GM15510 (cell line): ENCODE results near the gene KCNQ4.

Source experiments
- POLR2A ChIP-seq: IDR thresholded peaks from 3 replicates; pipeline ENCODE4 v1.6.1; 2011; ENCODE audit warnings: borderline replicate concordance; ENCODE audit not compliant: insufficient read length; ENCODE audit errors: extremely low read depth

The KCNQ4 gene

DNA sequence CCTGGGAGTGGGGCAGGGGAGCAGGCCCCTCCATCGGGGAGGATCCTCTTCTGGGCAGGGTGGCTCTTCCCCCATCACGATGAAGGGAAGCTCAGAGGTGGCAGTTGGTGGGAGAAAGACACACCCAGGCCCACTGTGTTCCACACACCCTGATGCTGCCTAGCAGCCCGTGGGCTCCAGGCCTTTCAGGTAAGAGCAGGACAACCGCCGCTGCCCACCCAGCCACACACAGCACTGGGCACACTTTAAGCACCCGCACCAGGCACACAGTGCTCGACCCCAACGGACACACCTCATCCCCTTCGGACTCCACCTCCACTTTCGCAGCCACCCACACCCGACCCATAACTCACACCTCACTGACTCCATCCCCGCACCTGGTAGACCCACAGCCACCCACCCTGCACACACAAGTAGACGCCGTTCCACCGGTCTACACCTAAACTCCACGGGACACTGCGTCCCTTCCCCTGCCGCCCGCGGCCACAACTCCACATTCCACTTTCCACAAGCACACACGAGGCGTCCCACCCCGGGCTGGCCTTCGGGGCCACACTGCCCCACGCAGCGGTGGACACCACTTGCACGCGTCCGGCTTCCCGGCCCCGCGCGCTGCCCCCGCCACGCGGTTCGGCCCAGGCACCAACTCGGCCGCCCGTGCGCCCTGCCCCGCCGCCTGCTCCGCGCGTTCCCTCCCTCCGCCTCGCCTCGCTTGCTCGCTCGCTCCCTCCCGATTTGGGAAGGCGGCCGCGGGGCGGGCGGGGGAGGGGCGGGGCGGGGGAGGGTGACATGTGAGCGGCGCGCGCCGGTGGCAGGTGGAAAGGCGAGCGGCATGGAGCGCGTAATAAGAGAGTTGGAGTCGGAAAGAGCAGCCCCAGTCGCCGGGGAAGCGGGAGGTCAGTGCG, at the start of gene KCNQ4:
TSS of gene KCNQ4 (plus strand) at position 787 of the 905 bp plus-strand sequence. CDS start 307 bp downstream, outside the sequence.
- TF ChIP-seq POLR2A, result no peak

DNA sequence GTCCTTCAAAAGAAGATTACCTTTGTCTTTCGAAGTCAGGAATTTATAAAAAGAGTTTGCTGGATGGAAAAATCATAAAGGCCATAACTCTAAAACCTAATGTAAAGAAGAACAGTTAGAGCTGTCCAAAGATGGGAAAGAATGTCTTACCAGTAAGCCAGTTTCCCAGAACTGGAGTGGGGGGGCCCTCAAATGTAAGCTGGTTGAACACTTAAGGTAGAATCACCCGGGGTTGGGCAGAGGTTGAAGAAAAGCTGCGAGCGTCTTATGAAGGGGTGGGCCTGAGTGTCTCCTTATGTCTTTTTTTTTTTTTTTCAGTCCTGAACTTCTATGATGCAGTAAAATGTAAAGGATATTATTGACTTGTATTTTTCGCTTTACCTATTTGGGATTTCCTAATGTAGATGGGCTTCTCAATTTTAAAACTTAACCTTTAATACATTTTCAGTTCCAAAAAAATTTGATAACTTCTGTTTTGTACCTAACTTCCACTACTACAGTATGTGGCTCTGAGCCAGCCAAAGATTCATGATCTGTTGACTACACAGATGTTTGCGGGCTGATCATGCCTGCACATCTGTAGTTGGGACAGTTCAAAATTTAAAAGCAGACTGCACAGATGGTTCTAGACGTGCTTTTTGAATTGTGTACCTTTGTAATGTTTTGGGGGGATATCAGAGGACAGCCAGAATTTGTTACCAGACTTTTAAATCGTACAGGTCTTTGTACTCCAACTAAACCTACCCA, 48.5 kb upstream of the KCNQ4 start:
- TF ChIP-seq POLR2A, result no peak

DNA sequence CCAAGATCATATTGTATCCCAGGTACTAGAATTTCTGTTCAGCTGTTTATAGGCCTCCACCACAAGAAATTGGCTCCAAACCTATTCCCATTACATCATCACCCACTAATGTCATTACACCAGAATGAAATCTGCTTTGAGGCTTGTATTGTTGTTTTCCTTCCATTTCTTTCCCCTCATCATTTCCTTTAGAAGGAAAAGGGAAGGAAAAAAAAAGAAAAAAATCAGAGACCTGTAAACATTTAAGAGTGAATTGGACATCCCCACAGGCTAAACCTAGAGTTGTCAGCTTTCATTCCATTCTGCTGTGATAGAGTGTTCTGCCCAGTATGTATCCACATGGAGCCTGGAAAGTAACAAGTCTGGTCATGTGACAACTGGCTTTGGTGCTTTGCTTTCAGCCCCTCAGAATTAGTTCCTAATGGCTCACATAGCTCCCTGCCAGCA, 47.5 kb upstream of the KCNQ4 start:
- TF ChIP-seq POLR2A, result no peak

DNA sequence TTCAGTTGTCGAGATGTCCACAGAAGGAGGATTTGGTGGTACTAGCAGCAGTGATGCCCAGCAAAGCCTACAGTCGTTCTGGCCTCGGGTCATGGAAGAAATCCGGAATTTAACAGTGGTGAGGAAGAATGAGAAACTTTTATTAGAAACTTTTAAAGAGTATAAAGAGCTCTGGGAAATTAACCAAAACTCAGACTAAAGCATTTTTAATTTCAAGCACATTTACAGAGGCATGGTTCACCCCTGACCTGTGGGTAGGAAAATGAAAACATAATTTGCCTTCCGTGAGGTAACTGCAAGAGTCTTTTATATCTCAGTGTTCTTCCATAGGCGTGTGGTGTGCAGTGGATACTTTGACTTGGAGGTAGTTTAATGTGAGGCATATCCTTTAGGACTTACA, 44.8 kb upstream of the KCNQ4 start:
- TF ChIP-seq POLR2A, result no peak

DNA sequence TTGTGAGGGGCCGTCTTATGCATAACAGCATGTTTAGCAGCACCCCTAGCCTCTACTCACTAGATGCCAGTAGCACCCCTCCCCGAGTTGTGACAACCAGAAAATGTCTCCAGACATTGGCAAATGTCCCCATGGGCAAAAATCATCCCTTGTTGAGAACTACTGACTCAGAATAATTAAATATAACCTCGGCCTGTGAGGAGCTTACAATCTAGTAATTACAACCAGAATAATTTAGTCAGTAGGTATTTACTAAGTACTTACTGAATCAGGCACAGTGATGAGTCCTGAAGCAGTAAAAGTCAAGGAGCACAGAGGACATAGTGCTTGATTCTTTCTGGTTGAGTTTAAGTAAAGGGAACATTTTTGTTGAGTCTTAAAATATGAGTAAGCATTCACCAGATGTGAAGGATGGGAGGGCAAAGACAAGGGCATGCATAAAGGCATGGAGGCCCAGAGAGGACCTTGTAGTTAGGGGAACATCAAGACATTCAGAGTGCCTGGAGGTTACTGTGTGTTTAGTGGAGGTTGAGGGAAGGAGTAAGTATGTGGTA, 44.1 kb upstream of the KCNQ4 start:
- no peak for TF ChIP-seq POLR2A

DNA sequence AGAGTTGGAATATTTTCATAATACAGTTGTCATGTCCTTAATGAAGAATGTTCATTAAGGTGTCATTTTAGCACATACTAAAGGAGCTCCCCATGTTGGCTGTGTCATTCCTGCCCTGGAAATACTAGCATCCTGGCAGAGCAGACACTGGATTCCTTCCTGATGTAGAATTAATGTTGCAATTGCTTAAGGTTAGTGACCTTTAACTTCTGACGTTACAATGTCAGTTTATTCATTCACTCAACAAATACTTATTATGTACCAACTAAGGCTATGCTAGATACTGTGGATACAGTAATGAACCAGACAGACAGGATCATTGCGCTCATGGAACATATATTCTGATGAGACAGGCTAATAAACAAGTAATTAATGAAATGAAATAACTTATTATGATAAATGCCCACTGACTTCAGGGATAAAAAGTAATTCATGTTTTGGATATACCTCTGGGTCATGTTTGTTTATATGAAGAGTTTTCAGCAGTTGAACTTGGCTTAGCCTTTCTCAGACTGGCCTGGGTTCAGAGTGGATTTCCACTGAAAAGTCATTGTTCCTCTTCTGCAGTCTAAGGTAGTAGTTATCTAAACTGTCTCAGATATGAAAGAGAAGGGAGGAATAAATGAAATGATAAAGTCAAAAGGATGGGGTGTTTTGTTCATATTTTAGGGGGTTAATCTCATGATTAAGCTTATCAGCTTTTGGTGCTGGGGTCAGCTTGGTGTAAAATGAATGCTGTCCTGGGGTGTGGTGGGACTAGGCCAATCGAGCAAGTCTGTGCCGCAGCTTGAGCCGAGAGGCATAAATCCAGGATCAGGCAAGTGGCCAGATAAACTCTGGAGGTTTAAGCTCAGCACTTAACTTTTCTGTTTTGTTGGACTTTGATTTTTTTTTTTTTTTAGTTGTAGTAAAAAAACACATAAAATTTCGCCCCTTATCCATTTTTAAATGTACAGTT, 43.3 kb upstream of the KCNQ4 start:
- no peak for TF ChIP-seq POLR2A

DNA sequence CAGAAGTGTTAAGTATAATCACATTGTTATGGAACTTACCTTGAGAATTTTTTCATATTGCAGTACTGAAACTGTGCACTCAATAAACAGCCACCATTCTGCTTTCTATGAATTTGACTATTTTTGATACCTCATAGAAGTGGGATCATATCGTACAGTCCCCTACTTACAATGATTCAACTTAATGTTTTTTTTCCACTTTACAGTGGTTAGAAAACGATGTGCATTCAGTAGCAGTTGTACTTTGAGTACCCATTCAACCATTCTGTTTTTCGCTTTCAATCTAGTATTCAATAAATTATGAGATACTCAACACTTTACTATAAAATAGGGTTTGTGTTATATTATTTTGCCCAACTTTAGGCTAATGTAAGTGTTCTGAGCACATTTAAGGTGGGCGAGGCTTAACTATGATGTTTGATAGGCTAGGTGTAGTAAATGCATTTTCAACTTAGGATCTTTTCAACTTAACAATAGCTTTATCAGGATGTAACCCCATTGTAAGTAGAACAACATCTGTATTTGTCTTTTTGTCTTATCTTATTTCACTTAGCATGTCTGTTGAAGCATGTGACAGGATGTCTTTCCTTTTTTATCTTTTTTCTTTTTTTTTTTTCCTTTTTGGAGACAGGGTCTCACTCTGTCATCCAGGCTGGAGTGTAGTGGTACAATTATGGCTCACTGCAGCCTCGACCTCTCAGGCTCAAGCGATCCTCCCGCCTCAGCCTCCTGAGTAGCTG, 42.4 kb upstream of the KCNQ4 start:
- no peak for TF ChIP-seq POLR2A

DNA sequence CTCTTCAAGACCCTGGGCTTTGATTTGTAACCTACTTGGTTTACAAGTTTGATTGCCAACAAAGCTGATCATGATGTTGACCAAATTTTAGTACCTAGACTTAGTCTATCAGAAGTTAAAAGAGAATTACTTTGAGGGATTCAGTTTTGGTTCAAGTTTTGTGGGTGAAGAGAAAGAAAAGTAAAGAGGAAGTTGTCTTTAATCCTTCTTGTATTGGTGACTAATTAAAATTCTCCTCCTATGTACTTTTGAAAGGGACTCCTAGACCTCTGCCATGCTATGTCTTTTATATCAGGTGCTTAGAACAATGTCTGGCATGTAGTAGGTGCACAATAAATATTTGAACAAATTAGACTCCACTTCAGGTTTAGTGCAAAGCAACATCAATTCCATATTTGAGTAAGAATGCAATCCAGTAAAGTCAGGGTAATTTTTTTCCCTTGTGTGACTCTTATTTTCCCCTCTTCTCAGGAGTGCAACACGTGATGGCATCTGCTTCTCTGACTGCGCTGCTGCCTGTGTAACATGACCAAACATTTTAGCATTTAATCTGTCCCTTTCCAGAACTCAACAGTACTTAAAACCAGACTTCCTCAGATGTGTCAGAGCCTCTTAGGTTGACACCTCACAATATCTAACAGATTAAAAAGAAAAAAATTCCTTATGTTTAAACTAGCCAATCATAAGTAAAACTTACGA, 41.1 kb upstream of the KCNQ4 start:
- no peak for TF ChIP-seq POLR2A

DNA sequence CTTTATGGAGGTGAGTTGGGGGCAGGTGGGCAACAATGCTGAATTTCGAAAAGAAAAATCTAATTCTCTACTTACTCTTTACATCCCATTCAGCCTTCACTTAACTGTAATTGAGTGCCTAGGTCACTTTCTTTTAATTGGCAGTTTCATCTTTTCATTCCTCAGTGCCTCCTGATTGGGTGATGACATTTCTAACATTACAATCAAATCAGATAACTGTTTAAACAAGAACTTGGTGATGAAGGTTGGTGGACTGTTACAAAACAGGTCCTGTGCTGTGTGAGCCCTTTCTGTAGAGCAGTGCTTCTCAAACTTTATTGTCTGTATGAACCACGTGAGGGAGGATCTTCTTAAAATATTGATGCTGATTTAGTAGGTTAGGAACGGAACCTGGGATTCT, 40.1 kb upstream of the KCNQ4 start:
- TF ChIP-seq POLR2A, result no peak

DNA sequence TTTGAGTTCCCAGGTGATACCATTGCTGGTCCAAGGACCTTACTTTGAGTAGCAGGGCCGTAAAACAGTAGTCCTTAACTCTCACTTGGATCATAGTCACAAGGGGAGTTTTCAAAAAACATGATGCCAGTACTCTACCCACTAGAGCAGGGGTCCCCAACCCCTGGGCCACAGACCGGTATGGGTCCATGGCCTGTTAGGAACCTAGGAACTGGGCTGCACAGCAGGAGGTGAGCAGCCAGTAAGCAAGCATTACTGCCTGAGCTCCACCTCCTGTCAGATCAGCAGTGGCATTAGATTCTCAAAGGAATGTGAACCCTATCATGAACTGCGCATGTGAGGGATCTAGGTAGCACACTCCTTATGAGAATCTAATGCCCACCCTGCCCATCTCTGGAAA, 39.7 kb upstream of the KCNQ4 start:
- TF ChIP-seq POLR2A, result no peak

DNA sequence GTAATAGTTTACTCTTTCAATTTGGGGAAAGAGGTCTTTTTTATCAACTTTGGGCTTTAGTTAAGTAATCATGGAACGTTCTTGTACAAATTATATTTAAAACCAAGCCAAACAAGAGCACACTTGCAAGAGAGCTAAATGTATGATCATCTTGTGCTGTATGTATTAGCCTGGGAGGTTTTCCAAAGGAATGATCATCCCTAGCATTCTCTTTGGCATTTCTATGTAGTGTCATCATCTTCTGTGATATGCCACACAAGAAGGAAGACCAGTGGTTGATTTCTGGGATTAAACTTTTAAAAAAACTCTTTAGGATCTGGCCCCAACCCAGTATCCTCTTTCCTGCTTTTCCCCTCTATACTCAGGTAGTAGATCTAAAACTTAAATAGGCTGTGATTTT, 38.4 kb upstream of the KCNQ4 start:
- no peak for TF ChIP-seq POLR2A

DNA sequence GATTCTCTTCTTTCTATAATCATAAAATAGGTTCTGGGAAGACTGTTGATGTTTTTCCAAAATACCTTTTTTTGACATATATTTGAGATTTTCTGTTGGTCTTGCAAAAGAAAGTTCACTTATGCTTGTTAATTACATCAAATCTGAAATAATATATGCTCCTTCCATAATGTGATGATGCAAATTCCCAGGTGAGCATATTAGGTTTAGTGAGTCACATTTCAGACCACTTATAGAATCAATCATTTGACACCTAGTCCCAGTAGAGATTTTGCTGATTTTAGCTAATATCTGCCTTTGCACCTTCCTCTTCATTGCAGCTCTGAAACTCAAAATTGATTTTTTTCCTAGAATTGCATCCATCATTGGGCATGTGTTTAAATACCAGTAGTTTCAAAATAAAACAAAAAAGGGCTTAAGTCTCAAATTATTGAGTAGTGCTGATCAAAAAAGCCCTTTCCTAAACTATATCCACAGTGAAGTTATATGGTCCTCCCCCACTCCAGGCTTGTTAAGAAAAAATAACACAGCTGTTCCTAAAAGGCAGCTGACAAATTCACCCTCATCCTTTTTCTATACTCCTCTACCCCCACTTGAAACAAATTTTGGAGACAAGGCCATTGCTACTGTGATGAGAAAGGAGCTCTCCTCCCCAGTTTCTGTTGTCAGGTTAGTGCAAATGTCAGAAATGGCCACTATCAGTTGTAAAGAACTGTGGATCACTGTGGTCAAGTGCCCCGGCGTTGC, 37.1 kb upstream of the KCNQ4 start:
- TF ChIP-seq POLR2A, result no peak
